Right lobe of liver (tissue), 6 donors: ENCODE data around the gene GTF2A1L. TPM values are rescaled to one million over a fixed set of nuclear protein-coding genes. Genes with fewer than 3 reads are reported as not detected.
"Not testable (repeated sequence)": the region's sequence is repeated elsewhere in the genome, so short reads cannot be mapped to it uniquely, and the experiment has no call there.

Experiments used
- ATAC-seq, 4 donors: fragments of 200-7000 bp; cut with Tn5 transposase; one replicate each; pipeline ENCODE4 v1.9.1; 2020; ENCODE audit warnings: mild to moderate bottlenecking in 4 of 4, moderate library complexity in 4 of 4
- DNase-seq, 3 donors: peaks; one replicate each; pipeline ENCODE4 v3.0.0-alpha.2; 2020
- H3K27ac ChIP-seq, 3 donors: fragments of 200-600 bp; one replicate each; pipeline ENCODE4 v1.8.0; 2022
- H3K27me3 ChIP-seq, 2 donors: fragments of 200-600 bp; one replicate each; pipeline ENCODE4 v1.8.0; 2022
- H3K36me3 ChIP-seq, 4 donors: fragments of 200-600 bp; sonication (generic) in 1 of 4; one replicate each; pipeline versions ENCODE4 v1.5.1 to v1.8.0; 2017 to 2022; ENCODE audit warnings: control low read depth in 1 of 4
- H3K4me1 ChIP-seq, 4 donors: fragments of 200-600 bp; sonication (generic) in 1 of 4; one replicate each; pipeline versions ENCODE4 v1.5.1 to v1.8.0; 2017 to 2022; ENCODE audit warnings: control low read depth in 1 of 4
- H3K4me3 ChIP-seq, 3 donors: fragments of 200-600 bp; one replicate each; pipeline ENCODE4 v1.8.0; 2022
- H3K9me3 ChIP-seq, 4 donors: fragments of 200-600 bp; sonication (generic) in 1 of 4; one replicate each; pipeline versions ENCODE4 v1.5.1 to v1.8.0; 2017 to 2022; ENCODE audit warnings: control low read depth in 1 of 4
- POLR2A ChIP-seq: fragments of 450-650 bp; IDR thresholded peaks from one replicate; pipeline ENCODE4 v1.6.1; 2017; ENCODE audit warnings: antibody characterized with exemption, mild to moderate bottlenecking
- WGBS: methylation state at CpG from one replicate; pipeline ENCODE4 v1.1.6; 2018; ENCODE audit warnings: low coverage, low lambda C conversion rate; ENCODE audit not compliant: insufficient coverage; ENCODE audit errors: missing lambda C conversion rate; 5-methylcytosine and 5-hydroxymethylcytosine counted together
- intact Hi-C, 2 donors: fragments of 100-400 bp; cut with DNase I; formaldehyde crosslinking; loops; one replicate each; pipeline versions ENCODE4 v1.11.2 to v1.14.1; 2022
- total RNA-seq, 6 experiments: library from RNA; depleted of rRNA in 2 of 6; stranded (reverse); fragments of >200 nt in 2 of 6; fragmentation: NEBNext Ultra II Directional in 3 of 6; extraction: Animal tissue kit (Norgen Biotek cat#: 25700) in 3 of 6; gene quantifications; one replicate each; pipeline versions ENCODE4 v1.1.0 to v1.2.4, GENCODE V29; 2016 to 2023
- TF ChIP-seq, protein P1 (sequence below), 4 donors: fragments of 200-600 bp in 3 of 4; fragments of 450-650 bp in 1 of 4; IDR thresholded peaks; one replicate each; pipeline versions ENCODE4 v1.5.1 to v1.8.0; 2016 to 2022; ENCODE audit warnings: antibody characterized with exemption in 4 of 4, mild to moderate bottlenecking in 2 of 4
- donor health status: DM: no; HTN: yes; CAD: no.
- donor health status: DM: no; HTN: no; CAD: no.
- donor health status: DM: no; HTN: no; CAD: no.
- donor health status: DM: no; HTN: yes; CAD: no.
- donor health status: DM: no; HTN: yes; CAD: no.

GTF2A1L gene
- total RNA-seq, 6 experiments from 2014 or later = 0.58 to 0.66 TPM; not detected in 4

DNA sequence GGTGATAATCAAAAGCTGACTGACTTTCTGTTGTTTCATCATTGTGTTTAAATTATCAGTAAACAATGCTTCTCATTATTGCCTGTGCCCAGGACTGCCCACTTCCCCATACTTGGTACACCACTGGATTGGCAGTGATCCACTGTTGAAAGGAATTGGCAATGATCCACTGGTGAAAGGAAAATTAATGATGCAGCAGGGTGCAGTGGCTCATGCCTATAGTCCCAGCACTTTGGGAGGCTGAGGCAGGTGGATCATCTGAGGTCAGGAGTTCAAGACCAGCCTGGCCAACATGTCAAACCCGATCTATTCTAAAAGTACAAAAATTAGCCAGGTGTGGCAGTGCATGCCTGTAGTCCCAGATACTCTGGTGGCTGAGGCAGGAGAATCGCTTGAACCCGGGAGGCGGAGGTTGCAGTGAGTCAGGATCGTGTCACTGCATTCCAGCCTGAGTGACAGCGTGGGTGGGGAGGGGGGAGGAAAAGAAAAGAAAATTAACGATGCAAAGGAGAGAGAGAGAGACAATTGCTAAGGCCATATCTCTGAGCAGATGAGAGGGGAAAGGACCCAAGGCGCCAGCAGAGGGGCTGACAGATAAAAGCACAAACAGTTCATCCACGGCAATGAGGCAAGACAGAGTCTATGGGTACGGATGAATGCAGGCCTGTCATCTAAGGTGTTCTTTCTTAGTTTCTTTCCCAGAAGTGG lies 10.2 kb upstream of the GTF2A1L start:
- intact Hi-C loops = no loop called here
- Histone ChIP-seq H3K36me3 (no peaks in the 10 kb centered on the region), H3K9me3 (no peaks in the 10 kb centered on the region), H3K4me1 (no peaks in the 10 kb centered on the region), H3K27me3 (no peaks in the 10 kb centered on the region), H3K4me3 (no peak overlapping the region), H3K27ac (no peak overlapping the region)
- TF ChIP-seq, protein P1, sequence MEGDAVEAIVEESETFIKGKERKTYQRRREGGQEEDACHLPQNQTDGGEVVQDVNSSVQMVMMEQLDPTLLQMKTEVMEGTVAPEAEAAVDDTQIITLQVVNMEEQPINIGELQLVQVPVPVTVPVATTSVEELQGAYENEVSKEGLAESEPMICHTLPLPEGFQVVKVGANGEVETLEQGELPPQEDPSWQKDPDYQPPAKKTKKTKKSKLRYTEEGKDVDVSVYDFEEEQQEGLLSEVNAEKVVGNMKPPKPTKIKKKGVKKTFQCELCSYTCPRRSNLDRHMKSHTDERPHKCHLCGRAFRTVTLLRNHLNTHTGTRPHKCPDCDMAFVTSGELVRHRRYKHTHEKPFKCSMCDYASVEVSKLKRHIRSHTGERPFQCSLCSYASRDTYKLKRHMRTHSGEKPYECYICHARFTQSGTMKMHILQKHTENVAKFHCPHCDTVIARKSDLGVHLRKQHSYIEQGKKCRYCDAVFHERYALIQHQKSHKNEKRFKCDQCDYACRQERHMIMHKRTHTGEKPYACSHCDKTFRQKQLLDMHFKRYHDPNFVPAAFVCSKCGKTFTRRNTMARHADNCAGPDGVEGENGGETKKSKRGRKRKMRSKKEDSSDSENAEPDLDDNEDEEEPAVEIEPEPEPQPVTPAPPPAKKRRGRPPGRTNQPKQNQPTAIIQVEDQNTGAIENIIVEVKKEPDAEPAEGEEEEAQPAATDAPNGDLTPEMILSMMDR (IDR thresholded peaks at IDR 0.05) = no peak
- TF ChIP-seq POLR2A = no peak
- WGBS = 70% methylated on average over 9 of the region's 10 CpGs
- no peak for DNase-seq
- ATAC-seq = no peak

DNA sequence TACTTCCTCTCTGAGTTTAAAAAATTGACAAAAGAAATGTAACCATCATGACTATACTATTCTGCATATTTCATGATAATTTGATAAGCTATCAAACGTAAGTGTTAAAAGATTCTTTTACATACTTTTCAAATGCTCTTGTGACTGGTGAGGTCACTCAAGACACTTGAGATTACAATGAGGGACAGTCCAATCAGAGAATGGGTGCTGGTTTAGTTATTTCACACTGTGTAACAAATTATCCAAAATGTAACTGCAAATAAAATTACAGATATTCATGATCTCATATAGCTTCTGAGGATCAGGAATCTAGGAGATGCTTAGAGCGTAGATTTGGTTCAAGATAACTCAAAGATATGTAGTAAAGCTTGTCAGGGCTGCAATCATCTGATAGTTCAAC lies 4.4 kb upstream of the GTF2A1L start:
- no peak overlapping the region for H3K27ac ChIP-seq
- H3K36me3 ChIP-seq = no peaks in the 10 kb centered on the region
- TF ChIP-seq, protein P1 (IDR thresholded peaks at IDR 0.05) = no peak
- TF ChIP-seq POLR2A = no peak
- no peak for DNase-seq
- H3K4me1 ChIP-seq = no peaks in the 10 kb centered on the region
- no peaks in the 10 kb centered on the region for H3K27me3 ChIP-seq
- intact Hi-C loops = no loop called here
- no peaks in the 10 kb centered on the region for H3K9me3 ChIP-seq
- 60% methylated on average over 2 of the region's 2 CpGs for WGBS
- no peak overlapping the region for H3K4me3 ChIP-seq
- no peak for ATAC-seq

DNA sequence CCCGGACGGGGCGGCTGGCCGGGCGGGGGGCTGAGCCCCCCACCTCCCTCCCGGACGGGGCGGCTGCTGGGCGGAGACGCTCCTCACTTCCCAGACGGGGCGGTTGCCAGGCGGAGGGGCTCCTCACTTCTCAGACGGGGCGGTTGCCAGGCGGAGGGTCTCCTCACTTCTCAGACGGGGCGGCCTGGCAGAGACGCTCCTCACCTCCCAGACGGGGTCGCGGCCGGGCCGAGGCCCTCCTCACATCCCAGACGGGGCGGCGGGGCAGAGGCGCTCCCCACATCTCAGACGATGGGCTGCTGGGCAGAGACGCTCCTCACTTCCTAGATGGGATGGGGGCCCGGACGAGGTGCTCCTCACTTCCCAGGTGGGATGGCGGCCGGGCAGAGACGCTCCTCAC lies 3.1 kb upstream of the GTF2A1L start:
- ATAC-seq, intact Hi-C loops, DNase-seq: not testable (repeated sequence)

DNA sequence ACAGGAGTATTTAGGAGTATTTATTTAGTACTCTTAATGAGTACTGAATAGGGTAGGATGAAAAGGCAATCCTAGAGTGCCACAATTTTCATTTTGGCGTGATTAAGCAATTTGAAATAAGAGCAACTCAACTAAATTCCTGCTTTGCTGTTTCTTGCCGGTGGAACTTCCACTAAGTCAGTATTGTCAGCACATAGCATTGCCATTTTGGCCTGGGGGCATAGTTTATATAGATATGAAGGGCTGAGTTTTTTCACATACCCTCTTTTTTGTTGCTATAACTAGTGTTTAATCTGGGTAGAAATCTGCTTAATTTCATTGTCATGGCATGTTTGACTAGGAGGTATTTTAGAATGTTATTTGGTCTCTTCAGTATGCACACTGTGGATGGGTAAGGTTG lies 1.9 kb downstream of the GTF2A1L start:
- no peak for TF ChIP-seq POLR2A
- TF ChIP-seq, protein P1 (IDR thresholded peaks at IDR 0.05) = no peak

More for the DNA sequence above, 3.1 kb upstream of the GTF2A1L start:
- not testable (repeated sequence) for H3K36me3 ChIP-seq, H3K4me1 ChIP-seq, H3K9me3 ChIP-seq, H3K4me3 ChIP-seq, H3K27me3 ChIP-seq, H3K27ac ChIP-seq
- no CpG with 5 or more reads among the region's 35 CpGs for WGBS

DNA sequence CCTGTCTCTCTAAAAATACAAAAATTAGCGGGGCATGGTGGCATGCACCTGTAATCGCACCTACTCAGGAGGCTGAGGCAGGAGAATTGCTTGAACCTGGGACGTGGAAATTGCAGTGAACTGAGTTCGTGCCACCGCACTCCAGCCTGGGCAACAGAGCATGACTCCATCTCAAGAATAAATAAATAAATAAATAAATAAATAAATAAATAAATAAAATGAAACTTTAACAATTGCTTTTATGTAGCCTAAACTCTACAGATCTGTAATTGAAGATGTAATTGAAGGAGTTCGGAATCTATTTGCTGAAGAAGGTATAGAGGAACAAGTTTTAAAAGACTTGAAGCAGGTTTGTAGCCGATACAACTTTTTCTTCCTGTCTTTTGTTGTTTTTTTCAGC lies 2.9 kb downstream of the GTF2A1L start:
- 80% methylated on average over 7 of the region's 7 CpGs for WGBS

More for the DNA sequence above, 1.9 kb downstream of the GTF2A1L start:
- 85% methylated on average over 2 of the region's 2 CpGs for WGBS
- no peak for ATAC-seq
- Histone ChIP-seq H3K27ac (no peak overlapping the region), H3K9me3 (no peaks in the 10 kb centered on the region), H3K4me3 (no peak overlapping the region), H3K36me3 (no peaks in the 10 kb centered on the region), H3K4me1 (no peaks in the 10 kb centered on the region), H3K27me3 (no peaks in the 10 kb centered on the region)
- no peak for DNase-seq
- intact Hi-C loops = no loop called here

DNA sequence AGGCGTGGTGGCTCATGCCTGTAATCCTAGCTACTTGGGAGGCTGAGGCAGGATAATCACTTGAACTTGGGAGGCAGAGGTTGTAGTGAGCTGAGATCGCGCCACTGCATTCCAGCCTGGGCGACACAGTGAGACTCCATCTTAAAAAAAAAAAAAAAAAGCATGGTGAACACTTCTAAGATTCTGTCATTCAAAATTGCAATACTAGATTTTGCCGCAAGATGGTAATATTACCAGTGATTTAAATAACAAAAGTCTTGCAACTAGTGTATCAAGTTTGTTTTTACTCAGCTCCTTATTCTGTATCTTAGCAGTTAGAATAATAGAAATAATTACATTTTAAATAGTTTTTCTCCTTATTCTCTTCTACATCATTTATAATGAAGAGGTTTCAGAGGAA lies 5.0 kb downstream of the GTF2A1L start:
- H3K4me1 ChIP-seq, intact Hi-C loops, DNase-seq, ATAC-seq, H3K4me3 ChIP-seq, H3K9me3 ChIP-seq, H3K27me3 ChIP-seq, H3K36me3 ChIP-seq, H3K27ac ChIP-seq: not testable (repeated sequence)
- WGBS = 71% methylated on average over 5 of the region's 5 CpGs

More for the DNA sequence above, 2.9 kb downstream of the GTF2A1L start:
- intact Hi-C loops = no loop called here
- Histone ChIP-seq H3K4me3 (no peak overlapping the region), H3K27me3 (no peaks in the 10 kb centered on the region), H3K4me1 (no peaks in the 10 kb centered on the region), H3K27ac (no peak overlapping the region), H3K36me3 (no peaks in the 10 kb centered on the region), H3K9me3 (no peaks in the 10 kb centered on the region)
- DNase-seq (no peak), ATAC-seq (no peak)
- TF ChIP-seq, protein P1 (IDR thresholded peaks at IDR 0.05) = no peak
- TF ChIP-seq POLR2A = no peak
